ENCODE data around the gene KRT71.

KRT71 gene

DNA sequence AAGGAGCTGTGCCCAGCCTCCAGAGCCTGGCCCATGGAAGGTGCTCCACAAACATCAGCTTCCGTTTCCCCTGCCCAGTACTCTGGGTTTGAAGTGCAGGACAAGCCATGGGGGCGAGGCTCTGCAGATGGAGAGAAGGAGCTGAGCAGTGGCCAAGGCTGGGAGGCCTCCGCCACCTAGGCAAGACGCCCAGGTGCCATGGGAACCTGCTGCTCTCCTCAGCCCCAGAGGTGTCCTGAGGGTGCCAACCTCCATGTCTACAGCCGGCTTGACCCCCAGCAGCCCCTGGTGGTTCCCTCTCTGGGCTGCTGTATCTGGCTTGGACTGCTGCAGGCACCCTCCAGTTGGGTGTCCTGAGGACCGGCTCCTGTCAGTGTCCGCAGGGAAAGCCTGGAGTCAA is 12.4 kb downstream of the KRT71 start:
- in situ Hi-C loops (cut with MboI; ENCODE audit: low sequenced_read_pairs) = no loop called here

GRCh38 chr12:52539821-52540173 is 13.1 kb downstream of the KRT71 start:
- in situ Hi-C loops (cut with MboI; ENCODE audit: low sequenced_read_pairs) = no loop called here

DNA sequence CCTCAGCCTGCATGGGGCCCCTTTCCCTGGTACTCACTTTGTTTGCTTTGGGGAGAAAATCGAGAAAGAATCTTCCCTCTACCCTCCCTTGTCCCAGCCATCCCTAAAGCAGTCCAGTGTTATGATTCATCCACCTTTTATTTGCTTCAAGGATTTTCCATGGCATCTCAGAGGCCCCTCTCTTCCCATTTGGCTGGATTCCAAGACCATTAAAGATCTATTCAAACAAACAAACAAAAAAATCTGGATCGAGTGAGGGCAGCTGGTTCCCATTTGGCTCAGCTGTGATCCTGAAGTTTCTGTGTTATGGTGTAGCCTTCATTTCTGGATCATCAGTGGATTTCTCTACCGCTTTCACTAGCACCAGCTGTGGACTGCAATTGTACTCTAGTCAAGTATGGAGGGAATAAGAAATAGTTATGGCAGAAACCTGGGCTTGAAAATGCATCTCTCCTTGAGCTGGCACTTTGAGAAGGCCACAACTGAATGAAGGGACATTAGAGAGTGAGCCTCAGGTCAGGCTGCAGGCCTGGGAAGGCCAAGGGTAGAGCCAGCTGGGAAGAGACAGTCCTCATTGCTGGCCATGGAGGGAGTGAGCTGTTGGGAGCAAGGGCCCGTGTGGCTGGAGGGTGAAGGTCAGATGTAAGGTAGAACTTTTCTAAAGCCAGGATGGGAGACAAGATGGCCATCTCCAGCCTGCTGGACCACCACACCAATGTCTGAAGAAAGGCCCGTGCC is 13.7 kb downstream of the KRT71 start:
- in situ Hi-C loops (cut with MboI; ENCODE audit: low sequenced_read_pairs) = no loop called here

- in situ Hi-C loops (cut with MboI; ENCODE audit: low sequenced_read_pairs) = no loop called here
Observed at GRCh38 chr12:52537101-52537500, 15.8 kb downstream of the KRT71 start.

DNA sequence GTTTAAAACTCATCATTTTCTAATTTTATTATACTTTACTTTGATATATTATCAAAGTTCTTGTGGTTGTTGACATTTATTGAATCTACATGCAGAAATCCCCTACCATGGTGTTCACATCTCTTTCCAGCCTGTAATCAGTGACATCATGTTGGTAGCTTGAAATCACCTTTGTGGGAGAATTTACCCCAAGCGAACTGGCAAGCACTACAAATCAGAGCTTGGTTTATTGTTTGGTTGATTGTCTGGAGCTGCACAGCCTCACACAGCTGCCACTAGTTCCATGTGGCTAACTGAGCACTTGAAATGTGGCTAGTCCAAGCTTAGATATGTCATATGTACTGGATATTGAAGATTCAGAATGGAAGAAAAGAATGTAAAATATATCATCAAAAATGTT is 17.4 kb downstream of the KRT71 start:
- in situ Hi-C loops (cut with MboI; ENCODE audit: low sequenced_read_pairs) = no loop called here

- in situ Hi-C loops (cut with MboI; ENCODE audit: low sequenced_read_pairs) = no loop called here
Observed at GRCh38 chr12:52534482-52534881, 18.5 kb downstream of the KRT71 start.

DNA sequence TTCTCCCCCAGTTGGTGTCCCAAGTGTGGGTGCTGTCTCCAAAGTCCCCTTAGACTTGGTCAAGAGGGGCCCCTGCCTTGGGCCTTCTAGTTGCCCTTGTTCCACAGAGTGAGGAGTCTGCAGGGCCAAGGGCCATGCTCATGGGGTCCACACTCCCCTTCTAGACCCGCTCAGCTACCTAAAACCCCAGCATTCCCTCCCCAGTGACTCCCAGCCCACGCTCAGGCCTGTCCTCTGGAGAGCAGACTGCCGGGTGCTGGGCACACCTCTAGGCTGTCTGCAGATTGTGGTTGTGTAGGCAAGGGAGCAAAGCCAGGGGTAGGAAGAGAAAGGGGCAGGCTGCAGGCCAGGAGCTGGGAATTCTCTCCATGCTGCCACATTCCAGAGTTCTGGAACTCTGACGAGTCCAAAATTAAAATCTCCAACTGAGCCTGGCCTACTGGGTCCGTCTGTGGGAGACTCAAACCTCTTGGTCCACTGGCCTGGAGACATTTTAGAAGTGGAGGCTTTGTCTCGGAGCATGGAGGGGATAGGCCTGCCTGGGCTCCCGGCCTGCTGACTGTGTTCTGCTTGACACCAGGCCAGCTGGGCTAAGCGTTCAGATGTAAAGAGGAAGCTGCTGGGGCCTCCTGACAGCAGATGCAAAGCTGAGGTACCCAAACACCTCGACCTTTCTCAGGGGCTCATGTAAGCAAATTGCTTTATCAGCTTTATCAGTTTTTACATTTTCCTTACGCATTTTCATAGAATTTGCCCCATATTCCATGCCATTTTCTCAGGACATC is 19.1 kb downstream of the KRT71 start:
- in situ Hi-C loops (cut with MboI; ENCODE audit: low sequenced_read_pairs) = no loop called here

- in situ Hi-C loops (cut with MboI; ENCODE audit: low sequenced_read_pairs) = no loop called here
Observed at GRCh38 chr12:52532636-52533035, 20.3 kb downstream of the KRT71 start.

DNA sequence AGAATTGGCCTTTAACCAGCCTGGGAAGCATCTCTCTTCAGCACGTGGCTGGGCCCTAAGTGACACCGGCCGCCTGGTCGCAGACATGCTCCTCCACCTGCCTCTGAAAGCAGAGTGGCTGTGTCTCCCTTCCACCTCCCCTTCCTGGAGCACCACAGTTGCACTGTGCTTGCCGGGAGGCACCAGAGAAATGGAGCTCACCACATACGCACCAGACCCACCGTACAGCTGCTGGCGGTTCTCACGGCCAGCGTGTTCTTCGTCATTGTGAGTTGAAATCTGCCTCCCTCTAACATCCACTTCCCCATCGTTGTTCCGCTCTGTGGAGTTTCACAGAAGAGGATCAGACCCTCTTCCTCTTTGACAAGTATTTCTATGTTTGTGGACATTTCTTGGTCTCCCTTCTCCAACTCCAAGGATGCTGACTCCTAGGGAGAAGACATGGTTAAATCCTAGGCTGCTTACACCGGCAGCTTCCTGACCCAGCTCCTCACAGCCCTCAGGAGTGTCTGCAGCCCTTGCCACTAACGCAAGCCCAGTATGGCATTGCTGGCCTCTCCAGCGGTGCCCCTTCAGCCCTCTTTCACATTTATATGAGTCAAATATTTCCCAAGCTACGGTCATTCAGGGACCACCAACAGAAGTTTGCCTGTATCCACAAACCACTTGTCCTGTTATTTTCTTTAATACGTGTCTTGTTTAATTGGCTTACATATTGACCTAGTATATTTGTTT is 21.2 kb downstream of the KRT71 start:
- in situ Hi-C loops (cut with MboI; ENCODE audit: low sequenced_read_pairs) = no loop called here

GRCh38 chr12:52530905-52531304 is 22.0 kb downstream of the KRT71 start:
- in situ Hi-C loops (cut with MboI; ENCODE audit: low sequenced_read_pairs) = no loop called here

- in situ Hi-C loops (cut with MboI; ENCODE audit: low sequenced_read_pairs) = no loop called here
Observed at GRCh38 chr12:52530366-52530765, 22.6 kb downstream of the KRT71 start.

DNA sequence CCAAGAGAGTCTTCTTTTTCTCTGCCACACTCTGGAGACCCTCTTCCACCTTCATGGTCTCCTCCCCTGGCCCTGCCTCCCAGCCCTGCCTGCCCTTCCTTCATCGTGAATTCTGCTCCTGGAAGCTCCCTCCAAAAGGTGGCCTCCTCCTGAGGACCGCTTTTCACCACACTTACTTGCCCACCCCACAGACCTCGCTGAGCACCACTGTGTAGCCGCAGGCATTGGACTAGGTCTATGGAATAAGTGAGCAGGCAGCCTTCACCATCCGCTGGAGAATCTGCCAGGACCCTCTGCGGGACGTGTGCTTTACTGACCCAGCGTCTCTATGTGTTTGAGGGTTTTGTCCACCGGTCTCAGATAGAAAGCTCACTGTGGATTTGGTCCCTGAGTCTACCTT is 23.1 kb downstream of the KRT71 start:
- in situ Hi-C loops (cut with MboI; ENCODE audit: low sequenced_read_pairs) = no loop called here

DNA sequence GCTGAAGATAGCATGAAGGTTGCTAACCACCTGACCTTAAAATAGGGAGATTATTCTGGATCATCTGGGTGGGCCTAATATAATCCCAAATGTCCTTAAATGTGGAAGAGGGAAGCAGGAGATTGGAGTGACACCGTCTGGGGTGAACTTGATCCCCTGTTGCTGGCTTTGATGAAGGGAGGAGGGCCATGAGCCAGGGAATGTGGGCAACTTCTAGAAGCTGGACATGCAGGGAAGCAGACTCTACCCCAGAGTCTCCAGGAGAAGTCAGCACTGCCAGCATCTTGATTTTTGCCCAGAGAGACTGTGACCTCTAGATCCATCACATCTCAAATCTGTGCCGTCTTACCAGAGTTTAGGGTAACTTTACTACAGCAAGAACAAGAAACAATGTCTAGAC is 23.5 kb downstream of the KRT71 start:
- in situ Hi-C loops (cut with MboI; ENCODE audit: low sequenced_read_pairs) = no loop called here

- in situ Hi-C loops (cut with MboI; ENCODE audit: low sequenced_read_pairs) = no loop called here
Observed at GRCh38 chr12:52528641-52529143, 24.3 kb downstream of the KRT71 start.

- in situ Hi-C loops (cut with MboI; ENCODE audit: low sequenced_read_pairs) = no loop called here
Observed at GRCh38 chr12:52527121-52527800, 25.7 kb downstream of the KRT71 start.

DNA sequence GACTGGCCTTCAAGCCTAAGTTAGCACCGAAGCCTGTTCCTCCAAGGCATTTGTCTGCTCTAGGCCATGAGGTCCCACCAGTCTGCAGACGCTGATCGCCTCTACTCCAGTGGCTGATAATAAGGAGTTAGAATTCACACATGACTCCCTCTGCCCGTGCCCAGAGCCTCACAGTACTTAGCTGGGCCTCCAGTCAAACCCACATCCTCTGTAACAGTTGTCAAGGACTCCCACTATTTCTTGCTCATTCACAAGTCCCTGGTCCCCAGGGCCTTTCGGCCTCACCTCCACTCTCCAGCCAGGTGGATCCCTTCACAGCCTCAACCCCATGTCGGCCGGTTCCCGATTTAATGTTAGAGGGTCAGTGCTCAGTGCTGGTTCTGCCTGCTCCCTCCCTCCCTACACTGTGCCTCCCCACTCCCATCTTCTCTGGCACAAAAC is 26.4 kb downstream of the KRT71 start:
- in situ Hi-C loops (cut with MboI; ENCODE audit: low sequenced_read_pairs) = no loop called here

DNA sequence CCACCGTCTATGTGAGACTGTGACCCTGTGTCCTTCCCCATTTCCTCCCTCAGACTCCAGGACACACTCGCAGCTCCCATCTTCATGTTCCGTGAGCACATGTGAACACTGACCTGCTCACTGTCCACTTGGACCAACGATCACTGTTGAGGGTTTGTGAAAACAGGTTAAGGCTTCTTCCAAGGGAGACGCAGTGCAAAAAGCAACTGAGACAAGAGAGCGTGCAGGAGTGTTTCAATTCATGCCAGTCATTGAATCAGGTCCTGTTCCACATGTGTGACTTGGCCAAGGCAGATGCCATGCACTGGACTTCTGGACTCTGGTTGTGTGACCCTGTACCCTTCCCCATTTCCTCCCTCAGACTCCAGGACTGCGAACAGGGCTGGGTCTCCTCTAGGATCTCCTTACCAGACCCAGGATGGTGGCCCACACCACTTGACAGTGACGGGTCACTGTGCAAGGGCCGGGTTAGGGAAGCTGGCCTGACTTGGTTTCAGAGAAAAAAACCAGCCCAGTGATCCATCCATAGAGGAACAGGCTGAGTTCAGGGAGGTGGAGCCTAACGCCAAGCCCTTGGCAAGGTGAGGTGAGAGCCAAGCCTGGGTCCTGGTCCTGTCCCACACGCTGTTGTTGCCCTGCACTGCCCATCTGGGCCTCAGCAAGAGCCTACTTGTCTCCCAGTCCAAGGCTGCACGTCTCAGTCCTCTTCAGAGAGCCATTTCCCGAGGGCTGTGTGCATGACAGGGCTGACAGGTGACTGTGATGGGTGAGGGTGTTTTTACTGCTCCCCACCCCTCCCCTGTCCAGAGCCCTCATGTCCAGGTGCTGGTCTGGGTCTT is 27.1 kb downstream of the KRT71 start:
- in situ Hi-C loops (cut with MboI; ENCODE audit: low sequenced_read_pairs) = no loop called here

GRCh38 chr12:52524898-52525591 is 27.9 kb downstream of the KRT71 start:
- in situ Hi-C loops (cut with MboI; ENCODE audit: low sequenced_read_pairs) = no loop called here

DNA sequence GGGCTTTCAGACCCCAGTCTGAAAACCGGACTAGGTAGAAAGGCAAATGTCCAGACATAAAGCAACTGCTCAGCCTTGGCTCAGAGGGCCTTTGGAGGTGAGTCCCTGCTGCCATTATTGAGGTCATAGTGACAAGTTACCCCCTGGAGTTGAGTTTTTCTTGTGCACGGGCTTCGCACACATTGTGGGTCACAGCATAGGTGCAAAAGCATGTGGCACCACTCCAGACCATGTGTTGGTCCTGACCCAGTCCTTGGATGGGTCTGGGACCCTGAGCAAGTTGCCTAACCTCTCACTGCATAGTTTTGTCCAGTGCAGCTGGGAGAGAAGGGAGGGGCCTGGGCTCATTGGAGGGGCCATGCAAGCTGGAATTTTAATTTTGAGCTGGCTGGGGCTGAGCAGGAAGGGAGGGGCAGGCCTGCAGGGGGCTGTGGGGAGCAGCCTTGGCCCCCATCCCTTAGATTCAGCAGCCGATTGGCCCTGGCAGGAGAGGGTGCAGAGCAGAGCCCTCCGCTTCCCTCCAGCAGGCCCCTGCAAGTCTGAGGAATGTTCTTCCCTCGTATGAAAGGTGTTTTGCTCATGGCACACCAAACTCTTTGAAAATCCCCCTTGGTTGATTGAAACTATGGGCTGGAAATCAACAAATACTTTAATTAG is 28.6 kb downstream of the KRT71 start:
- in situ Hi-C loops (cut with MboI; ENCODE audit: low sequenced_read_pairs) = no loop called here

Measured in hTERT RPE-1 (cell line).